SU-DHL-6 (cell line): Measurements from ENCODE around the gene KYNU.

Source experiments
- EZH2phosphoT487 ChIP-seq: fragments of 200-600 bp; sonication (generic), shearing (Covaris generic); conservative IDR thresholded peaks from 2 replicates; pipeline ENCODE4 v1.6.1; 2018; ENCODE audit warnings: mild to moderate bottlenecking, antibody characterized with exemption, low read length, moderate library complexity, mixed read lengths
- TF ChIP-seq, protein P1 (sequence below): fragments of 200-600 bp; sonication (generic); IDR thresholded peaks from one replicate; pipeline ENCODE4 v1.5.1; 2017; ENCODE audit warnings: antibody characterized with exemption, mild to moderate bottlenecking, low read length, moderate library complexity; ENCODE audit not compliant: insufficient read depth, poor library complexity, severe bottlenecking

DNA sequence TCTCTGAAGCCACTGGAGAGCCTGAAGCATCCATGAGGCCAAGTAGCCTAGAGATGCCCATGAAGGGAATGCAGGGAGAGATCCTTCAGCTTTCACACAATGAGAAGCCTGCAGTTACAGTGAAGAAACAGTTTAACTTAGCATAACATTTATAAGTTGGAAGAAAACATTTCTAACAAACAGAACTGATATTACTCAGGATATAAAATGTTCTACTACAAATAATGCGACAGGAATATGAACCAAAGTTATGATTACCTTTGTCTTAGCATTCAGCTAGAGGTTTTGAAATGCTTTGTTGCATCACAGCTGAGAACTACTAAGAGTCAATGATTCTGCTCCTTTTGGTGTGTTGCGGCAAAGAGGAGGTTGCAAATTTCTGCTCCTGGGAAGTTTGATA, 6.9 kb upstream of the KYNU start:
- TF ChIP-seq, protein P1, sequence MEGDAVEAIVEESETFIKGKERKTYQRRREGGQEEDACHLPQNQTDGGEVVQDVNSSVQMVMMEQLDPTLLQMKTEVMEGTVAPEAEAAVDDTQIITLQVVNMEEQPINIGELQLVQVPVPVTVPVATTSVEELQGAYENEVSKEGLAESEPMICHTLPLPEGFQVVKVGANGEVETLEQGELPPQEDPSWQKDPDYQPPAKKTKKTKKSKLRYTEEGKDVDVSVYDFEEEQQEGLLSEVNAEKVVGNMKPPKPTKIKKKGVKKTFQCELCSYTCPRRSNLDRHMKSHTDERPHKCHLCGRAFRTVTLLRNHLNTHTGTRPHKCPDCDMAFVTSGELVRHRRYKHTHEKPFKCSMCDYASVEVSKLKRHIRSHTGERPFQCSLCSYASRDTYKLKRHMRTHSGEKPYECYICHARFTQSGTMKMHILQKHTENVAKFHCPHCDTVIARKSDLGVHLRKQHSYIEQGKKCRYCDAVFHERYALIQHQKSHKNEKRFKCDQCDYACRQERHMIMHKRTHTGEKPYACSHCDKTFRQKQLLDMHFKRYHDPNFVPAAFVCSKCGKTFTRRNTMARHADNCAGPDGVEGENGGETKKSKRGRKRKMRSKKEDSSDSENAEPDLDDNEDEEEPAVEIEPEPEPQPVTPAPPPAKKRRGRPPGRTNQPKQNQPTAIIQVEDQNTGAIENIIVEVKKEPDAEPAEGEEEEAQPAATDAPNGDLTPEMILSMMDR, result no peak
- no peak for TF ChIP-seq EZH2phosphoT487
